HG03103 (cell line): Measurements from ENCODE around the gene FADS1.

Experiments
- ATAC-seq: cut with Tn5 transposase; IDR thresholded peaks from one replicate; pipeline ENCODE4 v1.9.1; 2021; ENCODE audit warnings: low read depth; ENCODE audit not compliant: unreplicated experiment

The FADS1 gene

DNA sequence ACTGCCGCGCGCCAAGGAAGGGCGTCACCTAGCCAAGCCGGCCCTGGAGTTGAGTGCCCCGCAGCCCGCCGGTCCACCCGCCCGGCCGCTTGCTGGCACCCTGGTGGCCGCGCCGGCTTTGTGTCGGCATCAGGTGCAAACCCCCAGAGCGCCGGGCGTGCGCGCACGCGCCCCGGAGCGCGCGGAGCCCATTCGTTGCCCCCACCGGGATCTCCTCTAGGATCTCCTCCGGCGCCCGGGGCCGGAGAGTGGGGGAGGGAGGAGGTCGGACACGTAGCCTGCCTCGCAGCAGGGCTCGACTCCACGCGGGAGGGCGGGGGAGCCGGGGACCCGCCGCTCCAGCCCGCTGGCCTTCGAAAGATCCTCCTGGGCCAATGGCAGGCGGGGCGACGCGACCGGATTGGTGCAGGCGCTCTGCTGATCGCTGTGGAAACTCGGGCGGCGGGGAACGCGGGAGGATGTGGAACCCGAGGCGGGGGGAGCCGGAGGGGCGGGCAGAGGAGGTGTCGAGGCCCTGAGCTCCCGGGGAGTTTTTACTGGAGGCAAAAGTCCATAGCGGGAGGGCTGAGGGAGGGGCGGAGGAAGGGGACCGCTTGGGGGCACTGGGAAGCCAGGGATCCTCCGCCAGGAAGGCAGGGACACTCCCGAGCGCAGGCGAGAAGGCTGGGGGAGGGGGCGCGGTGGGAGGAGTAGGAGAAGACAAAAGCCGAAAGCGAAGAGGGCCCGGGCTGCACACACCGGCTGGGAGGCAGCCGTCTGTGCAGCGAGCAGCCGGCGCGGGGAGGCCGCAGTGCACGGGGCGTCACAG, 11.0 kb upstream of the FADS1 start, which contains the start of gene FADS2:
Gene FADS2, plus strand, starts transcription at position 730 of the 808 bp plus-strand sequence. CDS start 91 bp downstream, outside the sequence.
- peak; percentile 66 for ATAC-seq

GRCh38 chr11:61826930-61827570, 10.2 kb upstream of the FADS1 start:
- peak; percentile 1 for ATAC-seq

- ATAC-seq: no peak
Measured at GRCh38 chr11:61820174-61820573, 3.4 kb upstream of the FADS1 start.

- ATAC-seq: no peak
Measured at GRCh38 chr11:61817471-61818202, 834 bp upstream of the FADS1 start.

DNA sequence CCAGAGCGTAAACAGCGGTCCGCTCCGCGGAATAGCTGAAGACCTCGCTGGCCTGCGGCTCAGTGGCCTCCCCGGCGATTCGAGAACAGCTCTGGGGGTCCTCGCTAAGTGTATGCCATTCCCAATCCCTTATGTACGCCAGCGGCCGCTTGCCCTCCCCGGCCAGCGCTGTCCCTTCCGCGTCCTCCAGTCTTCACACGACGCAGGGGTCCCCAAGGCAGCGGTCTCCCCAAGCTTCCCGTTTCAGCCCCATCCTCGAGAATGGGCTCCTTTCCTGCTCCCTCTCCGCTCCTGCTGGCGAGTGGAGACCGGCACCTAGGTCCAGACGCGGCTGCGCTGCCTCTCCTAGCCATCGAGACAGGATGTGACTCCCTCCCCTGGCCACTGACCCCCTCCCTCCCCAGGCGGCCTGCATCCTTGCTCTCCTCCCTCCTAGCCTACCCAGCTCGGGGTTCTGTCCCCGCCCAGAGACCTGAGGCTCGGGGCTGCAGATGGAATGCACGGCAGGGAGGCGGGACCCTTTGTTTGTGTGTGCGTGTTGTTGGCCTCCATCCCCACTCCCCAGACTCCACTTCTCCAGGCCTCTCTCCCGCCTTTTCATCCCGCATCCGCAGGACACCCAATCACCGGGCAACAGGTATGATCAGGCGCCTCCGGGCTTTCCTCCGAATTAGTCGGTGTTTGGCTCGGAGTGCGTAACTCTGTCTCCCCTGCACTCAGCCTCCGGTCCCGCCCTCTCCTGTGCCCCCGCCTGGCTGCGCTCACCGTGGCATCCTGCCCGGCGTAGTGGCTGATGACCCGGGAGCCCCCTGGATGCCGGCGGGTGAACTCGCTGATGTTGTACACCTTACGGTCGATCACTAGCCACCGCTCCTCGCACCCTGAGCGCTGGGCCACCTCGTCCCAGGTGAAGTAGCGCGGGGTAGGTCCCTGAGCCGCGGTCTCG, 740 bp downstream of the FADS1 start:
- no peak for ATAC-seq

DNA sequence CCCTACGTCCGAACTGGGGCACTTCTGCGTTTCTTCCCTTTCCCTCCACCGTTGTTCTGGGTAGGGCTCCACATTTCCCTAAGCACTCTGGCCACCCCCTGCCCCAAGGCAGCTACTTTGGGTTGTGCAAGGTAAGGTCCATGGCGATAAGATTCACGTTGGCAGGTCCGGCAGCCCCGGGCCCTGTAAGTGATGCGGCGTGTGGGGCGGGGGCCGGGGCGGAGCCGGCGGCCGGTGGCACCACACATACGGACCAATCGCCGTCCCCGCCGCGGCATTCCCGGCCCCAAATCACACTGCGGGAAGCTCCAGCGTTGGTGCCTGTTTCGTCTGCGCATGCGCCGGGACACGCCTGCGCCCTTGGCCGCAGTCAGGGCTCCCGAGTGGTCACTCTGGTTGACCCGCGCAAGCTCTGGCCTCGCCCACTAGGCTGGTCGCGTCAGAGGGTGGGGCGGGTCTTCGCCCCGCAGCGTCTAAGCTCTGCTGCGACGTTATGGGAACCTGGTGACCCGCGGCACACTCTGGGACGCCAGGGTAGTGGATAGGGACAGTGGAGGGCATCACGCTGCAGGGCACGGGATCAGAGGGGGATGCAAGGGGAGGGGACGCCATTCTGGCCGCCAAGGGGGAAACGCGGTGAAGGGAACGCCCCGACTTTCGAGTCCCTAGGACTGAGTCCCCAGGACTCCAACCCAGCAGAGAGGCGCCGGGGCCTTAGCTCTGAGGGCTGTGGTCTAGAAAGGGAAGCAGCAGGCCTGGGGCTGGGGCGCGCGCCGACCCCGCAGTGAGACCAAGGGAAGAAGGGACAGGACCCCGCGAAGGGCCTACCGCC, 1.6 kb downstream of the FADS1 start:
- ATAC-seq: no peak

- ATAC-seq: no peak
Measured at GRCh38 chr11:61814247-61814957, 2.4 kb downstream of the FADS1 start.

- no peak for ATAC-seq
Measured at GRCh38 chr11:61812736-61813411, 3.9 kb downstream of the FADS1 start.

GRCh38 chr11:61811831-61812230, 5.0 kb downstream of the FADS1 start:
- no peak for ATAC-seq

GRCh38 chr11:61810671-61811175, 6.1 kb downstream of the FADS1 start:
- ATAC-seq: no peak

DNA sequence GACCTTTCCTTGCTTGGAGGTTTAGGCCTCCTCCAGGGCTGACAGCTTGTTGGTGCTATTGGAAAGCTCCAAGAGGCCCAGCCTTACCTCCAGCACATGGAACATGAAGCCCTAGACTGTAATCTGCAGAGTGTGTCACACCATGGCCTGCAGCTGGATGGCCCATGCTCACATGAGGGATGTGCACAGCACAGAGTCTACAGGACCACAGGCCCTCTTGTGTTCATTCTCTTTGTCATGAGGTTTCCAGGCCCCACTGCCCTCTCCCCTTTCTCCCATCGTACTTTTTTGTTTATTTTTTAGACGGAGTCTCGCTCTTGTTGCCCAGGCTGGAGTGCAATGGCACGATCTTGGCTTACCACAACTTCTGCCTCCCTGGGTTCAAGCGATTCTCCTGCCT, 10.0 kb downstream of the FADS1 start:
- ATAC-seq: no peak

DNA sequence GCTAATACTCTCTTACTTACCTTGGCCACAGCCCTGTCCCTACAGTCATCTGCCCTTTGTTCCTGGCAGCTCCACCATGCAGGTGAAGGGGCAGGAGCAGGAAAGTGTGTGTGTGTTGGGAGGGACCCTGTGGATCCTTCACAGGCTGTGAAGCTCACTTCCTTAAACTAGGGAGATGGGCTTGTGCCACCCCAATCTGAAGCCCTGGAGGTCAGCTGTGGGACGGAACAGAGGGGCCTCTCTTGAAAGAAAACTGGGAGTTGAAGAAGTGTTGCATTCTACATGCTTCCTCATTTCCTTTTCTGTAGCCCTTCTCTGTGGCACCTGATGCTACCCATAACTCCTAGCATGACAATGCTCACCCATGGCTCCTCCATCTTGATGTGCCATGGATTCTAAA, 11.7 kb downstream of the FADS1 start:
- ATAC-seq: no peak

GRCh38 chr11:61803889-61804647, 12.7 kb downstream of the FADS1 start:
- ATAC-seq: no peak

DNA sequence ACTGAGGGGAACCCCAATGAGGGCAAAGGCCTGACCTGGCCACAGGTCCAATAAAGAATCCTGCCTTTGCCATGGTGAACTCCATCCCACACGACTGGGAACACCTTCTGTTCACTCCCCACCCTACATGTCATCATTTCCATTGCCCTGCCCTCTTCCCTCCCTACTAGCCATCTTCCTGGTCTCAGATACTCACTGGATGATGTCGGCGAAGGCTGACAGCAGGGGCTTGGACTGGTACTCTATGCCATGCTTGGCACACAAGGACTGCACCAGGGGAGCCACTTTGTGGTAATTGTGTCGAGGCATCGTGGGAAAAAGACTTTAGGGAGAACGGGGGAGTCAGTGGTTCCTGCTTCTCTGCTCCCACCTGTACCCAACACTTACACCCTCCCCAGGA, 14.2 kb downstream of the FADS1 start:
- ATAC-seq: no peak

GRCh38 chr11:61800331-61801281, 16.2 kb downstream of the FADS1 start:
- no peak for ATAC-seq

- ATAC-seq: no peak
Measured at GRCh38 chr11:61799665-61800284, 17.0 kb downstream of the FADS1 start.
